Natural killer cell treated with Interleukin-12 subunit alpha and Interleukin-12 subunit beta and Interleukin-15 and Interleukin-18, amount 100 ng/mL, for 72 hours (primary cell): ENCODE measurements around the gene TRPM3. TPM values are rescaled to one million over a fixed set of nuclear protein-coding genes. Genes with fewer than 3 reads are reported as not detected.

ENCODE experiments used
- ATAC-seq, 2 donors: fragments of 150-1000 bp; cut with Tn5 transposase in 1 of 2; sonication (Bioruptor Pico), chemical (Tn5 transposase) in 1 of 2; 2 replicates each; pipeline ENCODE4 v1.10.0; 2021
- DNase-seq: peaks from one replicate; pipeline ENCODE4 v3.0.0; 2022; ENCODE audit warnings: low spot score
- H3K27ac Mint-ChIP-seq, 2 donors: 1 replicate in 1 of 2; 2 replicates in 1 of 2; pipeline ENCODE4 v1.8.0; 2022; ENCODE audit warnings: mixed read lengths in 2 of 2, mild to moderate bottlenecking in 1 of 2, moderate library complexity in 1 of 2
- H3K27me3 Mint-ChIP-seq, 2 donors: 1 replicate in 1 of 2; 2 replicates in 1 of 2; pipeline ENCODE4 v1.8.0; 2022; ENCODE audit warnings: mixed read lengths in 2 of 2
- H3K36me3 Mint-ChIP-seq: one replicate; pipeline ENCODE4 v1.8.0; 2022; ENCODE audit warnings: mixed read lengths
- H3K4me1 Mint-ChIP-seq, 2 donors: 1 replicate in 1 of 2; 2 replicates in 1 of 2; pipeline ENCODE4 v1.8.0; 2022; ENCODE audit warnings: low read depth in 2 of 2, mixed read lengths in 2 of 2, mild to moderate bottlenecking in 1 of 2
- H3K4me3 Mint-ChIP-seq: one replicate; pipeline ENCODE4 v1.8.0; 2022; ENCODE audit warnings: mixed read lengths
- H3K9me3 Mint-ChIP-seq: 2 replicates; pipeline ENCODE4 v1.8.0; 2022; ENCODE audit warnings: mixed read lengths
- total RNA-seq, 2 donors: library from RNA; stranded (reverse); gene quantifications; one replicate each; pipeline ENCODE4 v1.2.3, GENCODE V29; 2022

The TRPM3 gene
- total RNA-seq, 2 donors from 2014 or later, result not detected

GRCh38 chr9:70607926-70608325, 513.5 kb downstream of the TRPM3 start:
- Mint-ChIP-seq H3K36me3 (no peaks in the 10 kb centered on the region), H3K9me3 (no peaks in the 10 kb centered on the region), H3K4me1 (peaks cover 25 to 27% of the 10 kb centered on the region in 2 donors), H3K4me3 (no peak overlapping the region), H3K27me3 (no peaks in the 10 kb centered on the region), H3K27ac (no peak overlapping the region)
- ATAC-seq (no peak), DNase-seq (no peak)

GRCh38 chr9:70607329-70607728, 514.1 kb downstream of the TRPM3 start:
- peaks cover 25 to 27% of the 10 kb centered on the region in 2 donors for H3K4me1 Mint-ChIP-seq
- no peak overlapping the region for H3K4me3 Mint-ChIP-seq
- DNase-seq (no peak), ATAC-seq (no peak)
- no peaks in the 10 kb centered on the region for H3K36me3 Mint-ChIP-seq
- no peak overlapping the region for H3K27ac Mint-ChIP-seq
- H3K9me3 Mint-ChIP-seq, result no peaks in the 10 kb centered on the region
- peaks cover 0 to 3% of the 10 kb centered on the region in 2 donors for H3K27me3 Mint-ChIP-seq

GRCh38 chr9:70603020-70603411, 518.4 kb downstream of the TRPM3 start:
- no peaks in the 10 kb centered on the region for H3K36me3 Mint-ChIP-seq
- H3K4me1 Mint-ChIP-seq, result no peaks in the 10 kb centered on the region
- no peak overlapping the region for H3K4me3 Mint-ChIP-seq
- H3K27ac Mint-ChIP-seq, result no peak overlapping the region
- H3K9me3 Mint-ChIP-seq, result no peaks in the 10 kb centered on the region
- ATAC-seq (no peak), DNase-seq (no peak)
- peaks cover 4 to 7% of the 10 kb centered on the region in 2 donors for H3K27me3 Mint-ChIP-seq

GRCh38 chr9:70602321-70603019, 519.0 kb downstream of the TRPM3 start:
- no peaks in the 10 kb centered on the region for H3K4me1 Mint-ChIP-seq
- ATAC-seq, result peak; percentile 47 to 66
- H3K27ac Mint-ChIP-seq, result no peak overlapping the region
- H3K27me3 Mint-ChIP-seq, result peaks cover 6 to 7% of the 10 kb centered on the region in 2 donors
- no peaks in the 10 kb centered on the region for H3K9me3 Mint-ChIP-seq
- DNase-seq, result no peak
- H3K4me3 Mint-ChIP-seq, result no peak overlapping the region
- no peaks in the 10 kb centered on the region for H3K36me3 Mint-ChIP-seq

GRCh38 chr9:70601000-70601951, 520.1 kb downstream of the TRPM3 start:
- ATAC-seq (no peak), DNase-seq (no peak)
- no peaks in the 10 kb centered on the region for H3K9me3 Mint-ChIP-seq
- H3K4me1 Mint-ChIP-seq, result no peaks in the 10 kb centered on the region
- H3K27me3 Mint-ChIP-seq, result peaks cover 6 to 7% of the 10 kb centered on the region in 2 donors
- no peak overlapping the region for H3K4me3 Mint-ChIP-seq
- H3K27ac Mint-ChIP-seq, result no peak overlapping the region
- no peaks in the 10 kb centered on the region for H3K36me3 Mint-ChIP-seq

- Mint-ChIP-seq H3K27me3 (peaks cover 6 to 7% of the 10 kb centered on the region in 2 donors), H3K27ac (no peak overlapping the region), H3K4me3 (no peak overlapping the region), H3K36me3 (no peaks in the 10 kb centered on the region), H3K4me1 (no peaks in the 10 kb centered on the region), H3K9me3 (no peaks in the 10 kb centered on the region)
- ATAC-seq, result no peak
- no peak for DNase-seq
These were observed 520.9 kb downstream of the TRPM3 start for GRCh38 chr9:70600506-70600905.

- Mint-ChIP-seq H3K9me3 (no peaks in the 10 kb centered on the region), H3K4me3 (no peak overlapping the region), H3K27ac (no peak overlapping the region), H3K4me1 (no peaks in the 10 kb centered on the region), H3K36me3 (no peaks in the 10 kb centered on the region), H3K27me3 (peaks cover 6 to 7% of the 10 kb centered on the region in 2 donors)
- no peak for ATAC-seq
- DNase-seq, result no peak
These were observed 523.5 kb downstream of the TRPM3 start for GRCh38 chr9:70597886-70598285.

GRCh38 chr9:70595211-70595610, 526.2 kb downstream of the TRPM3 start:
- ATAC-seq (no peak), DNase-seq (no peak)
- peaks cover 3 to 7% of the 10 kb centered on the region in 2 donors for H3K27me3 Mint-ChIP-seq
- H3K27ac Mint-ChIP-seq, result no peak overlapping the region
- no peaks in the 10 kb centered on the region for H3K36me3 Mint-ChIP-seq
- H3K4me1 Mint-ChIP-seq, result no peaks in the 10 kb centered on the region
- H3K9me3 Mint-ChIP-seq, result no peaks in the 10 kb centered on the region
- H3K4me3 Mint-ChIP-seq, result no peak overlapping the region

- H3K4me3 Mint-ChIP-seq, result no peak overlapping the region
- DNase-seq, result no peak
- no peaks in the 10 kb centered on the region for H3K9me3 Mint-ChIP-seq
- no peak overlapping the region for H3K27ac Mint-ChIP-seq
- H3K4me1 Mint-ChIP-seq, result no peaks in the 10 kb centered on the region
- no peak for ATAC-seq
- no peaks in the 10 kb centered on the region for H3K36me3 Mint-ChIP-seq
- H3K27me3 Mint-ChIP-seq, result peaks cover under 1 to 3% of the 10 kb centered on the region in 2 donors
These were observed 527.0 kb downstream of the TRPM3 start for GRCh38 chr9:70594386-70594944.

GRCh38 chr9:70593241-70593640, 528.2 kb downstream of the TRPM3 start:
- Mint-ChIP-seq H3K36me3 (no peaks in the 10 kb centered on the region), H3K9me3 (no peaks in the 10 kb centered on the region), H3K4me3 (no peak overlapping the region), H3K4me1 (no peaks in the 10 kb centered on the region), H3K27me3 (peaks cover 7 to 11% of the 10 kb centered on the region in 2 donors), H3K27ac (no peak overlapping the region)
- ATAC-seq, result no peak
- DNase-seq, result no peak

GRCh38 chr9:70590315-70590677, 531.1 kb downstream of the TRPM3 start:
- Mint-ChIP-seq H3K27ac (no peak overlapping the region), H3K4me1 (no peaks in the 10 kb centered on the region), H3K4me3 (no peak overlapping the region), H3K9me3 (no peaks in the 10 kb centered on the region), H3K27me3 (peaks cover 8 to 14% of the 10 kb centered on the region in 2 donors), H3K36me3 (no peaks in the 10 kb centered on the region)
- DNase-seq, result no peak
- no peak for ATAC-seq

- DNase-seq (no peak), ATAC-seq (no peak)
- no peaks in the 10 kb centered on the region for H3K36me3 Mint-ChIP-seq
- H3K9me3 Mint-ChIP-seq, result no peaks in the 10 kb centered on the region
- H3K27ac Mint-ChIP-seq, result no peak overlapping the region
- no peak overlapping the region for H3K4me3 Mint-ChIP-seq
- H3K27me3 Mint-ChIP-seq, result peaks cover 8 to 14% of the 10 kb centered on the region in 2 donors
- no peaks in the 10 kb centered on the region for H3K4me1 Mint-ChIP-seq
These were observed 531.7 kb downstream of the TRPM3 start for GRCh38 chr9:70589571-70590314.

GRCh38 chr9:70588999-70589398, 532.4 kb downstream of the TRPM3 start:
- Mint-ChIP-seq H3K27ac (no peak overlapping the region), H3K9me3 (no peaks in the 10 kb centered on the region), H3K4me1 (no peaks in the 10 kb centered on the region), H3K4me3 (no peak overlapping the region), H3K36me3 (no peaks in the 10 kb centered on the region), H3K27me3 (peaks cover 8 to 14% of the 10 kb centered on the region in 2 donors)
- DNase-seq (no peak), ATAC-seq (no peak)
